Peyer's patch (tissue), 4 donors: Measurements from ENCODE around the gene CCNG2. TPM values are rescaled to one million over a fixed set of nuclear protein-coding genes. Genes with fewer than 3 reads are reported as not detected.
A peak's percentile ranks its signal among the peaks of the same experiment; 100 is the strongest.

ENCODE experiments used
- DNase-seq, 3 donors: peaks; one replicate each; pipeline ENCODE4 v3.0.0-alpha.2; 2017 to 2019
- H3K27ac ChIP-seq, 4 donors: fragments of 200-600 bp; sonication (generic); one replicate each; pipeline ENCODE4 v1.5.1; 2016 to 2019
- H3K27me3 ChIP-seq, 2 donors: fragments of 200-600 bp; sonication (generic); one replicate each; pipeline ENCODE4 v1.5.1; 2019
- H3K36me3 ChIP-seq, 3 donors: fragments of 200-600 bp; sonication (generic); one replicate each; pipeline ENCODE4 v1.5.1; 2016 to 2019
- H3K4me1 ChIP-seq, 4 donors: fragments of 200-600 bp; sonication (generic); one replicate each; pipeline ENCODE4 v1.5.1; 2016 to 2019
- H3K4me3 ChIP-seq, 4 donors: fragments of 200-600 bp; sonication (generic); 1 replicate in 3 of 4; 2 replicates in 1 of 4; pipeline ENCODE4 v1.5.1; 2016 to 2019; ENCODE audit warnings: mild to moderate bottlenecking in 1 of 4
- H3K9me3 ChIP-seq, 4 donors: fragments of 200-600 bp; sonication (generic); one replicate each; pipeline ENCODE4 v1.5.1; 2016 to 2019; ENCODE audit warnings: mild to moderate bottlenecking in 1 of 4
- POLR2A ChIP-seq, 2 donors: fragments of 450-650 bp; IDR thresholded peaks; one replicate each; pipeline ENCODE4 v1.5.1; 2017; ENCODE audit warnings: antibody characterized with exemption in 2 of 2, mild to moderate bottlenecking in 2 of 2, moderate library complexity in 2 of 2
- total RNA-seq, 4 donors: library from RNA; depleted of rRNA; stranded (reverse); fragments of >200 nt; gene quantifications; one replicate each; pipeline ENCODE4 v1.1.0, GENCODE V29; 2016
- TF ChIP-seq, protein P1 (sequence below), 6 experiments: fragments of 450-650 bp in 4 of 6; fragments of 200-600 bp in 2 of 6; sonication (generic) in 1 of 6; IDR thresholded peaks; one replicate each; pipeline ENCODE4 v1.5.1; 2017 to 2019; ENCODE audit warnings: antibody characterized with exemption in 6 of 6, mild to moderate bottlenecking in 3 of 6, moderate library complexity in 1 of 6

Gene CCNG2
- total RNA-seq, 4 donors from 2014 or later = 19.8 to 29.7 (median 25.8) TPM

- Histone ChIP-seq H3K4me3 (no peak overlapping the region), H3K27ac (no peak overlapping the region), H3K27me3 (no peaks in the 10 kb centered on the region), H3K9me3 (no peaks in the 10 kb centered on the region), H3K4me1 (peaks cover 0 to 18% (median 1%) of the 10 kb centered on the region in 4 donors), H3K36me3 (no peaks in the 10 kb centered on the region)
- DNase-seq = no peak
- TF ChIP-seq, protein P1, sequence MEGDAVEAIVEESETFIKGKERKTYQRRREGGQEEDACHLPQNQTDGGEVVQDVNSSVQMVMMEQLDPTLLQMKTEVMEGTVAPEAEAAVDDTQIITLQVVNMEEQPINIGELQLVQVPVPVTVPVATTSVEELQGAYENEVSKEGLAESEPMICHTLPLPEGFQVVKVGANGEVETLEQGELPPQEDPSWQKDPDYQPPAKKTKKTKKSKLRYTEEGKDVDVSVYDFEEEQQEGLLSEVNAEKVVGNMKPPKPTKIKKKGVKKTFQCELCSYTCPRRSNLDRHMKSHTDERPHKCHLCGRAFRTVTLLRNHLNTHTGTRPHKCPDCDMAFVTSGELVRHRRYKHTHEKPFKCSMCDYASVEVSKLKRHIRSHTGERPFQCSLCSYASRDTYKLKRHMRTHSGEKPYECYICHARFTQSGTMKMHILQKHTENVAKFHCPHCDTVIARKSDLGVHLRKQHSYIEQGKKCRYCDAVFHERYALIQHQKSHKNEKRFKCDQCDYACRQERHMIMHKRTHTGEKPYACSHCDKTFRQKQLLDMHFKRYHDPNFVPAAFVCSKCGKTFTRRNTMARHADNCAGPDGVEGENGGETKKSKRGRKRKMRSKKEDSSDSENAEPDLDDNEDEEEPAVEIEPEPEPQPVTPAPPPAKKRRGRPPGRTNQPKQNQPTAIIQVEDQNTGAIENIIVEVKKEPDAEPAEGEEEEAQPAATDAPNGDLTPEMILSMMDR (IDR thresholded peaks at IDR 0.05) = no peak
- TF ChIP-seq POLR2A (IDR thresholded peaks at IDR 0.05) = no peak
These were observed 7.2 kb upstream of the CCNG2 start for GRCh38 chr4:77149789-77150188.

GRCh38 chr4:77151241-77151640 is 5.8 kb upstream of the CCNG2 start:
- Histone ChIP-seq H3K27ac (no peak overlapping the region), H3K4me1 (peaks cover 0 to 15% (median 5%) of the 10 kb centered on the region in 4 donors), H3K36me3 (no peaks in the 10 kb centered on the region), H3K27me3 (no peaks in the 10 kb centered on the region), H3K9me3 (no peaks in the 10 kb centered on the region), H3K4me3 (no peak overlapping the region)
- DNase-seq = no peak
- TF ChIP-seq, protein P1 (IDR thresholded peaks at IDR 0.05) = no peak
- no peak for TF ChIP-seq POLR2A (IDR thresholded peaks at IDR 0.05)

- peaks cover 0 to 9% (median 3%) of the 10 kb centered on the region in 4 donors for H3K4me1 ChIP-seq
- DNase-seq = no peak
- H3K27ac ChIP-seq = peak overlapping the region in 1 of 4 donors; percentile 32
- no peaks in the 10 kb centered on the region for H3K27me3 ChIP-seq
- no peaks in the 10 kb centered on the region for H3K36me3 ChIP-seq
- no peaks in the 10 kb centered on the region for H3K9me3 ChIP-seq
- TF ChIP-seq, protein P1 (IDR thresholded peaks at IDR 0.05) = no peak
- TF ChIP-seq POLR2A (IDR thresholded peaks at IDR 0.05) = no peak
- H3K4me3 ChIP-seq = no peak overlapping the region
These were observed 4.6 kb upstream of the CCNG2 start for GRCh38 chr4:77152421-77152820.

- H3K27me3 ChIP-seq = no peaks in the 10 kb centered on the region
- no peak overlapping the region for H3K4me3 ChIP-seq
- DNase-seq = peak in 1 of 3 donors; percentile 25
- peak overlapping the region in 1 of 4 donors; percentile 99 for H3K27ac ChIP-seq
- no peaks in the 10 kb centered on the region for H3K9me3 ChIP-seq
- peaks cover 0 to 9% (median 3%) of the 10 kb centered on the region in 4 donors for H3K4me1 ChIP-seq
- TF ChIP-seq, protein P1 (IDR thresholded peaks at IDR 0.05) = no peak
- no peak for TF ChIP-seq POLR2A (IDR thresholded peaks at IDR 0.05)
- H3K36me3 ChIP-seq = no peaks in the 10 kb centered on the region
These were observed 4.0 kb upstream of the CCNG2 start for GRCh38 chr4:77153006-77153405.

GRCh38 chr4:77154065-77154464 is 2.9 kb upstream of the CCNG2 start:
- peaks cover 0 to 14% (median 5%) of the 10 kb centered on the region in 4 donors for H3K4me1 ChIP-seq
- H3K36me3 ChIP-seq = peaks cover 0 to 1% (median 0%) of the 10 kb centered on the region in 3 donors
- H3K9me3 ChIP-seq = no peaks in the 10 kb centered on the region
- no peak for DNase-seq
- H3K27me3 ChIP-seq = no peaks in the 10 kb centered on the region
- H3K27ac ChIP-seq = peak overlapping the region in 1 of 4 donors; percentile 99
- no peak for TF ChIP-seq POLR2A (IDR thresholded peaks at IDR 0.05)
- TF ChIP-seq, protein P1 (IDR thresholded peaks at IDR 0.05) = no peak
- no peak overlapping the region for H3K4me3 ChIP-seq
